ENCODE results near the gene APPL2.

DNA sequence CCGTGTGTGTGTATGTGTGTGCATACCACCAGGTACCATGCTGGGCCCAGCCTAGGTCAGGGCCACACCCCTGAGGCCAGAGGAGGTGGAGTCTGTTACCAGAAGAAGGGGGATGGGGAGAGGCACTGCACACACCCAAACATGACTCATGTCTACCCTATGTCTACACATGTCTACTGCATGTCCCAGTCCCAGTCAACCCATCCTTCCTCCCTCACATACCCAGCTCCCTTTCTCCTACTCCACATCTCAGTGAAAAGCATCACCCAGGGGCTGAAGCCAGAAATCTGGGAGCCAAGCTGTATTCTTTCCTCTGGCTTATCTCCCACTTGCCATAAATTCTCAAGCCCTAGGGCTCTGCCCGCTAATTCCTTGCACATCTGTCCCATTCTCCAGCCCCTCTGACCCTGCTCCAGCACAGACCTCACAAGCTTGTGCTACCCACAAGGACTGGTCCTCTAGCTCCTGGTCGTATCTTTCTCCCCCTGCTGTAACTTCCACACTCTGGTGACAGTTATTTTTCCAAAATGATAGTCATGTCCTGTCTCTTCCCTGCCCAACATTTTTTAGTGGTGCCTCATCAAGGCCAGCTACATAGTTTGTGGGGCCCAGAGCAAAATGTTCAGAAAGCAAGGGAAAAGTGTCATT lies 18.0 kb upstream of the APPL2 start:
- TF ChIP-seq, protein P1, sequence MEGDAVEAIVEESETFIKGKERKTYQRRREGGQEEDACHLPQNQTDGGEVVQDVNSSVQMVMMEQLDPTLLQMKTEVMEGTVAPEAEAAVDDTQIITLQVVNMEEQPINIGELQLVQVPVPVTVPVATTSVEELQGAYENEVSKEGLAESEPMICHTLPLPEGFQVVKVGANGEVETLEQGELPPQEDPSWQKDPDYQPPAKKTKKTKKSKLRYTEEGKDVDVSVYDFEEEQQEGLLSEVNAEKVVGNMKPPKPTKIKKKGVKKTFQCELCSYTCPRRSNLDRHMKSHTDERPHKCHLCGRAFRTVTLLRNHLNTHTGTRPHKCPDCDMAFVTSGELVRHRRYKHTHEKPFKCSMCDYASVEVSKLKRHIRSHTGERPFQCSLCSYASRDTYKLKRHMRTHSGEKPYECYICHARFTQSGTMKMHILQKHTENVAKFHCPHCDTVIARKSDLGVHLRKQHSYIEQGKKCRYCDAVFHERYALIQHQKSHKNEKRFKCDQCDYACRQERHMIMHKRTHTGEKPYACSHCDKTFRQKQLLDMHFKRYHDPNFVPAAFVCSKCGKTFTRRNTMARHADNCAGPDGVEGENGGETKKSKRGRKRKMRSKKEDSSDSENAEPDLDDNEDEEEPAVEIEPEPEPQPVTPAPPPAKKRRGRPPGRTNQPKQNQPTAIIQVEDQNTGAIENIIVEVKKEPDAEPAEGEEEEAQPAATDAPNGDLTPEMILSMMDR (IDR thresholded peaks at IDR 0.05) = no peak
- TF ChIP-seq POLR2A (IDR thresholded peaks at IDR 0.05) = no peak

All from esophagus squamous epithelium (tissue), 4 donors.